Osteoblast (primary cell): ENCODE results near the gene RYR2. TPM values are rescaled to one million over a fixed set of nuclear protein-coding genes. Genes with fewer than 3 reads are reported as not detected.

Source experiments
- DNase-seq: peaks from one replicate; pipeline ENCODE4 v3.0.0; 2011; ENCODE audit warnings: low spot score, mixed read lengths; ENCODE audit not compliant: insufficient read length; ENCODE audit errors: missing footprints
- H2AFZ ChIP-seq: 2 replicates; pipeline ENCODE4 v1.6.0; 2011; ENCODE audit warnings: mild to moderate bottlenecking, low read length
- H3K27ac ChIP-seq: 2 replicates; pipeline ENCODE4 v1.5.1; 2011; ENCODE audit warnings: mild to moderate bottlenecking, low read depth, low read length, moderate library complexity
- H3K27me3 ChIP-seq: 2 replicates; pipeline ENCODE4 v1.6.0; 2012; ENCODE audit warnings: mild to moderate bottlenecking, control low read depth, inconsistent platforms, low read length, moderate library complexity; ENCODE audit not compliant: insufficient read depth
- H3K36me3 ChIP-seq: 2 replicates; pipeline ENCODE4 v1.5.1; 2011; ENCODE audit warnings: mild to moderate bottlenecking, low read length, control low read depth, moderate library complexity; ENCODE audit not compliant: insufficient read depth
- H3K4me1 ChIP-seq: 2 replicates; pipeline ENCODE4 v1.5.1; 2011; ENCODE audit warnings: mild to moderate bottlenecking, low read length, control low read depth, moderate library complexity; ENCODE audit not compliant: insufficient read depth
- H3K4me2 ChIP-seq: 2 replicates; pipeline ENCODE4 v1.6.0; 2011; ENCODE audit warnings: mild to moderate bottlenecking, low read length; ENCODE audit not compliant: insufficient read depth
- H3K4me3 ChIP-seq: fragments of 200-600 bp; sonication (generic); 3 replicates; pipeline ENCODE4 v1.5.1; 2012; ENCODE audit warnings: mild to moderate bottlenecking, low read length, inconsistent platforms; ENCODE audit not compliant: insufficient read depth
- H3K79me2 ChIP-seq: 2 replicates; pipeline ENCODE4 v1.6.0; 2012; ENCODE audit warnings: mild to moderate bottlenecking, low read length, control low read depth, inconsistent platforms; ENCODE audit not compliant: insufficient read depth
- H3K9me3 ChIP-seq: 2 replicates; pipeline ENCODE4 v1.5.1; 2011; ENCODE audit warnings: low read depth, low read length, control low read depth
- H4K20me1 ChIP-seq: 2 replicates; pipeline ENCODE4 v1.6.0; 2012; ENCODE audit warnings: mild to moderate bottlenecking, low read length, control low read depth; ENCODE audit not compliant: insufficient read depth
- total RNA-seq: library from RNA; depleted of rRNA; stranded (reverse); fragments of >200 nt; gene quantifications from 2 replicates; pipeline ENCODE4 v1.2.3, GENCODE V29; 2012
- TF ChIP-seq, protein P1 (sequence below): IDR thresholded peaks from 2 replicates; pipeline ENCODE4 v1.5.1; 2011; ENCODE audit warnings: mild to moderate bottlenecking, low read depth, low read length, moderate library complexity; ENCODE audit errors: extremely low read depth

Gene RYR2
- total RNA-seq, 1 donor, result not detected

DNA sequence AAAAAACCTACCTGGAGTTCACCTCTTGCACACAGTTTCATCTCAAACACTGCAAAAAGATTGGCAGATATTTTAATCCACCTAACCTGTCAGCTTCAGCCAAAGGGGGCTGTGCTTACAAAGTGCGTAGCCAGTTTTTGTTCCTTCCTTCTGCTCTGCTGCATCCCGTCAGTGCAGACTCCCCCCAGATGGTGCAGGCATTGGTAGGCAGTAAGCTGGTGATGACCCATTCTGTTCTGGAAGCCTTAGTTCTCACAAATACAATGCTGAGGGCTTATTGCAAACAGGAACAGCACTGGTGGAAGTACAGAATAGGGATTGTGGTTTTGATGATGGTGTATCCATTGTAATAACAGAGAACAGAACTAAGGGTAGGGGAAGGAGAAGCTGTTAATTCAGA is 239.5 kb downstream of the RYR2 start:
- no peak overlapping the region for H3K4me3 ChIP-seq
- H3K27me3 ChIP-seq, result no peaks in the 10 kb centered on the region
- DNase-seq, result no peak
- no peak overlapping the region for H2AFZ ChIP-seq
- no peaks in the 10 kb centered on the region for H3K36me3 ChIP-seq
- no peak overlapping the region for H3K4me2 ChIP-seq
- H4K20me1 ChIP-seq, result no peaks in the 10 kb centered on the region
- H3K9me3 ChIP-seq, result no peaks in the 10 kb centered on the region
- no peak overlapping the region for H3K27ac ChIP-seq
- TF ChIP-seq, protein P1, sequence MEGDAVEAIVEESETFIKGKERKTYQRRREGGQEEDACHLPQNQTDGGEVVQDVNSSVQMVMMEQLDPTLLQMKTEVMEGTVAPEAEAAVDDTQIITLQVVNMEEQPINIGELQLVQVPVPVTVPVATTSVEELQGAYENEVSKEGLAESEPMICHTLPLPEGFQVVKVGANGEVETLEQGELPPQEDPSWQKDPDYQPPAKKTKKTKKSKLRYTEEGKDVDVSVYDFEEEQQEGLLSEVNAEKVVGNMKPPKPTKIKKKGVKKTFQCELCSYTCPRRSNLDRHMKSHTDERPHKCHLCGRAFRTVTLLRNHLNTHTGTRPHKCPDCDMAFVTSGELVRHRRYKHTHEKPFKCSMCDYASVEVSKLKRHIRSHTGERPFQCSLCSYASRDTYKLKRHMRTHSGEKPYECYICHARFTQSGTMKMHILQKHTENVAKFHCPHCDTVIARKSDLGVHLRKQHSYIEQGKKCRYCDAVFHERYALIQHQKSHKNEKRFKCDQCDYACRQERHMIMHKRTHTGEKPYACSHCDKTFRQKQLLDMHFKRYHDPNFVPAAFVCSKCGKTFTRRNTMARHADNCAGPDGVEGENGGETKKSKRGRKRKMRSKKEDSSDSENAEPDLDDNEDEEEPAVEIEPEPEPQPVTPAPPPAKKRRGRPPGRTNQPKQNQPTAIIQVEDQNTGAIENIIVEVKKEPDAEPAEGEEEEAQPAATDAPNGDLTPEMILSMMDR, result no peak
- no peaks in the 10 kb centered on the region for H3K4me1 ChIP-seq
- no peaks in the 10 kb centered on the region for H3K79me2 ChIP-seq

DNA sequence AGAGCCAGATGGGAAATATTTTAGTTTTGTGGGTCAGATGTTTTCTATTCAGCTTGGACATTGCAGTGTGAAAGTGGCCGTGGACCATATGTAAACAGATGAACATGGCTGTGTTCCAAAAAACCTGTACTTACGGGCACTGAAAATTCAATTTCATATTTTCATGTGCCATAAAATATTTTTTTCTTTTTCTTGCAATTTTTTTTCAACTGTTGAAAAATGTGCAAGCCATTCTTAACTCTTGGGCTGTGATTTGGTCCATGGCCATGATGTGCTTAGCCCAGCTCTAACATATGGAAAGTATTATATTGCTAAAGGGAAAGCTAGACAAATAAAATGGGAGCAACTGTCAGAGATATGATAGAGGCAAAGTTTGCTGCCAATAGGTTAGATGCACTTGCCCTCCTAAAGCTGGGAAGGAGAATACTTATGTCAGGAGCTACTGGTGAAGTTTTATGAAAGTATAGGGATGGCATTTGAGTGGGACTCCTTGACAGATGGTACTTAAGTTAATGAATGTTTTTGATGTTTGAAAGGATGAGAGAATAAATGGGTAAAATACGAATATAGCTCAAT is 240.3 kb downstream of the RYR2 start:
- TF ChIP-seq, protein P1, result no peak
- no peaks in the 10 kb centered on the region for H3K36me3 ChIP-seq

DNA sequence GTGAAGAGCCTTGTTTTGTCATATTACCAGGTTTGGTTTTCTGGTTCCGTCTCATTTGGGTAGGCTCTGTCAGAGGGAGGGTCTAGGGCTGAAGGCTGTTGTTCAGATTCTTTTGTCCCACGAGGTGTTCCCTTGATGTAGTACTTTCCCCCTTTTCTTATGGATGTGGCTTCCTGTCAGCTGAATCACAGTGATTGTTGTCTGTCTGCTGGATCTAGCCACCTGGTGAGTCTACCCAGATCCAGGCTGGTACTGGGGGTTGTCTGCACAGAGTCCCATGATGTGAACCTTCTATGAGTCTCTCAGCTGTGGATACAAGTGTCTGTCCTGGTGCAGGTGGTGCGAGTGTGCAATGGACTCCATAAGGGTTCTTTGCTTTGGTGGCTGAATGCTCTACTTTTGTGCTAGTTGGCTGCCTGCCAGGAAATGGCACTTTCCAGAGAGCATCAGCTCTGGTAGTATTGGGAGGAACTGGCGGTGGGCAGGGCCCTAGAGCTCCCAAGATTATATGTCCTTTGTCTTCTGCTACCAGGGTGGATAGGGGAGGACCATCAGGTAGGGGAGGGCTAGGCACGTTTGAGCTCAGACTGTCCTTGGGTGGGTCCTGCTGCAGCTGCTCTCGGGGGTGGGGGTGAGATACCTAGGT is 246.0 kb downstream of the RYR2 start:
- no peak overlapping the region for H3K27ac ChIP-seq

More for the DNA sequence above, 240.3 kb downstream of the RYR2 start:
- Histone ChIP-seq H2AFZ (no peak overlapping the region), H3K27me3 (no peaks in the 10 kb centered on the region), H3K4me3 (no peak overlapping the region), H3K27ac (no peak overlapping the region), H4K20me1 (no peaks in the 10 kb centered on the region), H3K79me2 (no peaks in the 10 kb centered on the region), H3K4me2 (no peak overlapping the region), H3K9me3 (no peaks in the 10 kb centered on the region), H3K4me1 (no peaks in the 10 kb centered on the region)
- no peak for DNase-seq

DNA sequence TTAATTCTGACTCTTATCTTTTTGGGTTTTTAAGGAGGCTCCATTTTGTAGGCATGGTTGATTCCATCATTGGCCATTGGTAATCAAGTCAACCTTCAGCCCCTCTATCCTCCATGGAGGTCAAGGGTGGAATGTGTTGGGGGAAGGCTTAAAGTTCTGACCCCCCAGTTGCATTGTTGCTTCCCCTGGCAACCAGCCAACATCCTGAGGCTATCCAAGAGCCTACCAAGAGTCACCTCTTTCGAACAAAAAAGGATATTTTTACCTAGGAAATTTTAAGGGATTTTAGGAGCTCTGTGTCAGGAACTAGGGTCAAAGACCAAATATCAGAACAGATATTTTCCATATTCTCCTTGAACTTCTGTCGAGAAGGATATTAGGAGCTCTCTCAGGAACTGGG is 251.8 kb downstream of the RYR2 start:
- TF ChIP-seq, protein P1, result no peak
- Histone ChIP-seq H3K36me3 (no peaks in the 10 kb centered on the region), H3K27ac (no peak overlapping the region), H2AFZ (no peak overlapping the region), H3K4me2 (no peak overlapping the region), H4K20me1 (no peaks in the 10 kb centered on the region), H3K27me3 (no peaks in the 10 kb centered on the region), H3K4me3 (no peak overlapping the region), H3K4me1 (no peaks in the 10 kb centered on the region), H3K9me3 (no peaks in the 10 kb centered on the region), H3K79me2 (no peaks in the 10 kb centered on the region)
- DNase-seq, result no peak

More for the DNA sequence above, 246.0 kb downstream of the RYR2 start:
- DNase-seq, result no peak
- Histone ChIP-seq H3K4me3 (no peak overlapping the region), H3K4me2 (no peak overlapping the region), H4K20me1 (no peaks in the 10 kb centered on the region), H3K27me3 (no peaks in the 10 kb centered on the region), H3K4me1 (no peaks in the 10 kb centered on the region), H3K36me3 (no peaks in the 10 kb centered on the region), H3K79me2 (no peaks in the 10 kb centered on the region), H2AFZ (no peak overlapping the region), H3K9me3 (no peaks in the 10 kb centered on the region)
- TF ChIP-seq, protein P1, result no peak
